PC-3 (cell line): ENCODE measurements around the gene SERINC1. TPM values are rescaled to one million over a fixed set of nuclear protein-coding genes. Genes with fewer than 3 reads are reported as not detected.

Source experiments
- ATAC-seq: fragments of 200-7000 bp; cut with Tn5 transposase; 2 replicates; pipeline ENCODE4 v1.9.1; 2020; ENCODE audit warnings: mild to moderate bottlenecking, moderate library complexity
- BruUV-seq: library from RNA; stranded (reverse); fragments of 400-500 nt; replicated peaks from 2 replicates; lab custom pipeline; 2021; lab: Mats Ljungman, UMichigan
- CTCF ChIA-PET: fragments of 300-600 bp; sonication (Branson Sonifier 250); formaldehyde crosslinking; loops from one replicate; lab custom pipeline; 2022; ENCODE audit warnings: antibody characterized with exemption; lab: Charles Lee
- POLR2A ChIA-PET: fragments of 300-600 bp; sonication (Branson Sonifier 250); formaldehyde crosslinking; loops from one replicate; lab custom pipeline; 2022; ENCODE audit warnings: antibody characterized with exemption; ENCODE audit not compliant: unreplicated experiment; lab: Charles Lee
- DNase-seq: peaks from one replicate; pipeline ENCODE4 v3.0.0-alpha.2; 2015
- H2AFZ ChIP-seq: fragments of 300-600 bp; sonication (generic); 2 replicates; pipeline ENCODE4 v1.6.0; 2016; ENCODE audit warnings: antibody characterized with exemption, low read length
- H3F3A ChIP-seq: fragments of 300-600 bp; sonication (generic); one replicate; pipeline ENCODE4 v1.6.0; 2017; ENCODE audit warnings: antibody characterized with exemption, low read length, control low read depth, mild to moderate bottlenecking; ENCODE audit not compliant: unreplicated experiment
- H3K27ac ChIP-seq: fragments of 300-600 bp; sonication (generic); 2 replicates; pipeline ENCODE4 v1.5.1; 2016; ENCODE audit warnings: mild to moderate bottlenecking, low read length
- H3K27me3 ChIP-seq: fragments of 300-600 bp; sonication (generic); 2 replicates; pipeline ENCODE4 v1.6.1; 2016; ENCODE audit warnings: low read length, mixed read lengths
- H3K36me3 ChIP-seq: fragments of 300-600 bp; sonication (generic); 2 replicates; pipeline ENCODE4 v1.6.1; 2016; ENCODE audit warnings: low read depth, mixed run types, low read length, mixed read lengths
- H3K4me1 ChIP-seq: fragments of 300-600 bp; sonication (generic); 2 replicates; pipeline ENCODE4 v1.5.1; 2016; ENCODE audit warnings: low read length; ENCODE audit not compliant: insufficient read depth
- H3K4me2 ChIP-seq: fragments of 300-600 bp; sonication (generic); 2 replicates; pipeline ENCODE4 v1.6.0; 2016; ENCODE audit warnings: low read length
- H3K4me3 ChIP-seq: fragments of 300-600 bp; sonication (generic); 2 replicates; pipeline ENCODE4 v1.5.1; 2016; ENCODE audit warnings: mild to moderate bottlenecking, low read length, mixed read lengths
- H3K79me2 ChIP-seq: fragments of 300-600 bp; sonication (generic); 2 replicates; pipeline ENCODE4 v1.6.1; 2017; ENCODE audit warnings: low read length, mixed read lengths
- H3K9ac ChIP-seq: fragments of 300-600 bp; sonication (generic); 2 replicates; pipeline ENCODE4 v1.6.0; 2016; ENCODE audit warnings: mild to moderate bottlenecking, low read length
- H3K9me2 ChIP-seq: fragments of 300-600 bp; sonication (generic); replicated peaks from 2 replicates; pipeline ENCODE4 v1.6.1; 2016; ENCODE audit warnings: mixed run types, low read length, mixed read lengths
- H3K9me3 ChIP-seq: fragments of 300-600 bp; sonication (generic); 2 replicates; pipeline ENCODE4 v1.6.1; 2016; ENCODE audit warnings: low read length, mixed read lengths
- H4K20me1 ChIP-seq: fragments of 300-600 bp; sonication (generic); 2 replicates; pipeline ENCODE4 v1.6.1; 2016; ENCODE audit warnings: low read length, mixed read lengths
- EZH2 ChIP-seq: fragments of 300-600 bp; sonication (generic); IDR thresholded peaks from one replicate; pipeline ENCODE4 v1.6.1; 2017; ENCODE audit warnings: antibody characterized with exemption, mild to moderate bottlenecking, low read length; ENCODE audit not compliant: unreplicated experiment
- EZH2phosphoT487 ChIP-seq: fragments of 300-600 bp; sonication (generic); IDR thresholded peaks from 2 replicates; pipeline ENCODE4 v1.6.1; 2018; ENCODE audit warnings: mild to moderate bottlenecking, antibody characterized with exemption, low read length, borderline replicate concordance
- intact Hi-C: fragments of 100-400 bp; cut with micrococcal nuclease; formaldehyde crosslinking; loops from 2 replicates; pipeline ENCODE4 v1.9.0; 2023
- total RNA-seq: library from RNA; depleted of rRNA; stranded (reverse); fragments of >200 nt; gene quantifications from 2 replicates; pipeline ENCODE4 v1.2.3, GENCODE V29; 2014
- TF ChIP-seq, protein P1 (sequence below): fragments of 300-600 bp; sonication (generic); conservative IDR thresholded peaks from 2 replicates; pipeline ENCODE4 v1.5.1; 2017; ENCODE audit warnings: antibody characterized with exemption, low read depth, mild to moderate bottlenecking, low read length

The SERINC1 gene
- total RNA-seq, 1 experiment from 2014 or later, result 31.7 TPM

DNA sequence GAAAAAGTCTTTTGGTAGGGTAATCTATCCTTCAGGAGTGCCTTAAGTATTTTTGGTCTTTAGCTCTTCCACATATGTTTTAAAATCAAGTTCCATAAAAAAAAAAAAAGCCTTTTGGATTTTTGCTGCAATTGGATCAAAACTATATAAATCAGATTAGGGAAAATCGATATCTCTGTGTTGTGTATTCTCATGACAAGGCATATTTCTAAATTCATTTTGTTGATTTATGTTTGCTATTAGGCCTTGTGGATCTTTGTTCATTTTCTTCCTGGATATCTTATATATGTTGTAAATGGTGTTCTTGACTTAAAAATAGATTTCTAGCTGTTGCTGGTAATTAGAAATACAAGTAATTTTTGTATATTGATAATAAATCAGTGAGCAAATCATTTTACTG is 63.4 kb downstream of the SERINC1 start:
- ChIA-PET POLR2A (no interaction called here), CTCF (no interaction called here)
- Histone ChIP-seq H3K9me2 (no peaks in the 10 kb centered on the region), H3K79me2 (peaks cover 82% of the 10 kb centered on the region), H3K9me3 (no peaks in the 10 kb centered on the region), H3K4me3 (no peak overlapping the region), H3K4me2 (no peak overlapping the region), H3K4me1 (no peaks in the 10 kb centered on the region), H3F3A (no peaks in the 10 kb centered on the region), H2AFZ (no peak overlapping the region), H3K36me3 (no peaks in the 10 kb centered on the region), H3K27me3 (no peaks in the 10 kb centered on the region), H3K9ac (no peak overlapping the region), H4K20me1 (no peaks in the 10 kb centered on the region), H3K27ac (no peak overlapping the region)
- no peak for ATAC-seq
- DNase-seq, result no peak
- intact Hi-C loops, result no loop called here
- TF ChIP-seq EZH2phosphoT487 (no peak), EZH2 (no peak)
- TF ChIP-seq, protein P1, sequence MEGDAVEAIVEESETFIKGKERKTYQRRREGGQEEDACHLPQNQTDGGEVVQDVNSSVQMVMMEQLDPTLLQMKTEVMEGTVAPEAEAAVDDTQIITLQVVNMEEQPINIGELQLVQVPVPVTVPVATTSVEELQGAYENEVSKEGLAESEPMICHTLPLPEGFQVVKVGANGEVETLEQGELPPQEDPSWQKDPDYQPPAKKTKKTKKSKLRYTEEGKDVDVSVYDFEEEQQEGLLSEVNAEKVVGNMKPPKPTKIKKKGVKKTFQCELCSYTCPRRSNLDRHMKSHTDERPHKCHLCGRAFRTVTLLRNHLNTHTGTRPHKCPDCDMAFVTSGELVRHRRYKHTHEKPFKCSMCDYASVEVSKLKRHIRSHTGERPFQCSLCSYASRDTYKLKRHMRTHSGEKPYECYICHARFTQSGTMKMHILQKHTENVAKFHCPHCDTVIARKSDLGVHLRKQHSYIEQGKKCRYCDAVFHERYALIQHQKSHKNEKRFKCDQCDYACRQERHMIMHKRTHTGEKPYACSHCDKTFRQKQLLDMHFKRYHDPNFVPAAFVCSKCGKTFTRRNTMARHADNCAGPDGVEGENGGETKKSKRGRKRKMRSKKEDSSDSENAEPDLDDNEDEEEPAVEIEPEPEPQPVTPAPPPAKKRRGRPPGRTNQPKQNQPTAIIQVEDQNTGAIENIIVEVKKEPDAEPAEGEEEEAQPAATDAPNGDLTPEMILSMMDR, result no peak
- BruUV-seq, result no TSS peak

DNA sequence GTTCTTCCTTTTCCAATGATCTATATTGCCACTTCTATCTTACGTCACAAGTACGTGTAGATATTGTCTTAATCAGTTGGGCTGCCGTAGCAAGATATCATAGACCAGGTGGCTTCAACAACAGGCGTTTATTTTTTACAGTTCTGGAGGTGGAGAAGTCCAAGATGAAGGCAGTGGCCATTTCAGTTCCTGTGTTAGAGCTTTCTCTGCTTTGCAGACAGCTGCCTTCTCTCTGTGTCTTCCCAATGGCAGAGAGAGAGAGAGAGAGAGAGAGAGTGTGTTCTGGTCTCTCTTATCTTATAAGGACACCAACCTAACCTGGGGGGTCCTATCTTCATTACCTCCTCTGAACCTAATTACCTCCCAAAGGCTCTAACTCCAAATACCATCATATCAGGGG is 63.9 kb downstream of the SERINC1 start:
- no peaks in the 10 kb centered on the region for H3K9me3 ChIP-seq
- POLR2A ChIA-PET, result no interaction called here
- CTCF ChIA-PET, result no interaction called here
- TF ChIP-seq EZH2phosphoT487 (no peak), EZH2 (no peak)
- TF ChIP-seq, protein P1, result no peak
- H3K79me2 ChIP-seq, result peaks cover 87% of the 10 kb centered on the region
- no peaks in the 10 kb centered on the region for H3F3A ChIP-seq
- no peak overlapping the region for H3K27ac ChIP-seq
- no peak overlapping the region for H3K4me2 ChIP-seq
- no peak overlapping the region for H2AFZ ChIP-seq
- ATAC-seq (no peak), DNase-seq (no peak)
- no peak overlapping the region for H3K9ac ChIP-seq
- BruUV-seq, result no TSS peak
- no peaks in the 10 kb centered on the region for H4K20me1 ChIP-seq
- intact Hi-C loops, result no loop called here
- no peaks in the 10 kb centered on the region for H3K27me3 ChIP-seq
- H3K4me3 ChIP-seq, result no peak overlapping the region
- H3K4me1 ChIP-seq, result no peaks in the 10 kb centered on the region
- H3K9me2 ChIP-seq, result no peaks in the 10 kb centered on the region
- H3K36me3 ChIP-seq, result no peaks in the 10 kb centered on the region

DNA sequence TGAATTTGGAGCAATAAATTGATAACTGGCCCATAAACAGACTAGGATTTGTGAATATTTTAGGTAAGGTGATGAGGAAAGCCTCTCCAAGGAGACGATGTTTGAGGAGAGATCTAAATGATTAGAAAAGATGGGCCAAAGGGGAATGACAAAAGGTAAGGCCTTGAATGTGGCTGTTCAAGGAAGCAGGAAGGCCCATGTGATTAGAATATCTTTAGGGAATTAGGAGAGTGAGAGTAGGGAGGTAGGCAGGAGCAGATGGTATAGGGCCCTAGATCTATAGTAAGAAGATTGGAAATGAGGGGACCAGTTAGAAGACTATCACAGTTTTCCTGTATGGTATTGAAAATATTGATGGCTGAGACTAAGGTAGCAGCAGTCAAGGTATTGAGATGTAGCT is 65.4 kb downstream of the SERINC1 start:
- no peak overlapping the region for H3K27ac ChIP-seq
- H3K79me2 ChIP-seq, result peaks cover 94% of the 10 kb centered on the region
- peaks cover 2% of the 10 kb centered on the region; the same call in 1 of the 2 replicates for H3K4me1 ChIP-seq
- H4K20me1 ChIP-seq, result no peaks in the 10 kb centered on the region
- no peaks in the 10 kb centered on the region for H3K36me3 ChIP-seq
- ChIA-PET CTCF (no interaction called here), POLR2A (no interaction called here)
- no peak for ATAC-seq
- no peaks in the 10 kb centered on the region for H3K9me3 ChIP-seq
- H3K4me2 ChIP-seq, result no peak overlapping the region
- H2AFZ ChIP-seq, result no peak overlapping the region
- no peaks in the 10 kb centered on the region for H3K27me3 ChIP-seq
- intact Hi-C loops, result no loop called here
- no peaks in the 10 kb centered on the region for H3F3A ChIP-seq
- no peak overlapping the region for H3K4me3 ChIP-seq
- TF ChIP-seq EZH2 (no peak), EZH2phosphoT487 (no peak)
- TF ChIP-seq, protein P1, result no peak
- no peaks in the 10 kb centered on the region for H3K9me2 ChIP-seq
- no peak overlapping the region for H3K9ac ChIP-seq
- no peak for DNase-seq
- no TSS peak for BruUV-seq
